ENCODE data around the gene C10orf120. TPM values are rescaled to one million over a fixed set of nuclear protein-coding genes. Genes with fewer than 3 reads are reported as not detected.

Gene C10orf120
- total RNA-seq, 1 experiment from 2014 or later = not detected

GRCh38 chr10:122733931-122734665 lies 34.5 kb upstream of the C10orf120 start:
- ChIA-PET POLR2A (ENCODE audit: low non-redundant PET) (no interaction called here), CTCF (no interaction called here)
- Histone ChIP-seq H3K27me3 (replicated peaks; ENCODE audit: insufficient read depth, low read depth, low read length, poor library complexity) (peaks cover 16% of the 10 kb centered on the region), H3K36me3 (ENCODE audit: insufficient read depth, low read length, poor library complexity, severe bottlenecking) (no peaks in the 10 kb centered on the region), H3K27ac (ENCODE audit: low read depth, low read length, poor library complexity, severe bottlenecking) (no peak overlapping the region), H3K4me1 (ENCODE audit: insufficient read depth, low read length, poor library complexity, severe bottlenecking) (no peaks in the 10 kb centered on the region), H3K4me3 (ENCODE audit: low read depth, low read length, poor library complexity, severe bottlenecking) (no peak overlapping the region), H3K9me3 (ENCODE audit: low read depth, low read length, poor library complexity, severe bottlenecking) (no peaks in the 10 kb centered on the region)
- no TSS peak for BruUV-seq (replicated peaks)
- DNase-seq (ENCODE audit: low spot score) = peak; percentile 2
- TF ChIP-seq EZH2 (IDR thresholded peaks at IDR 0.05; ENCODE audit: borderline replicate concordance, low read depth, low read length, poor library complexity, severe bottlenecking) = no peak
- TF ChIP-seq CTCF (conservative IDR thresholded peaks at IDR 0.05; ENCODE audit: low read depth, low read length) = no peak
- intact Hi-C loops (cut with micrococcal nuclease; ENCODE audit: unreplicated experiment) = no loop called here

GRCh38 chr10:122733443-122733842 lies 33.8 kb upstream of the C10orf120 start:
- H3K27me3 ChIP-seq (replicated peaks; ENCODE audit: insufficient read depth, low read depth, low read length, poor library complexity) = peaks cover 20% of the 10 kb centered on the region
- no peak for TF ChIP-seq CTCF (conservative IDR thresholded peaks at IDR 0.05; ENCODE audit: low read depth, low read length)
- DNase-seq (ENCODE audit: low spot score) = peak; percentile 14
- intact Hi-C loops (cut with micrococcal nuclease; ENCODE audit: unreplicated experiment) = no loop called here
- no TSS peak for BruUV-seq (replicated peaks)
- no peak overlapping the region for H3K27ac ChIP-seq (ENCODE audit: low read depth, low read length, poor library complexity, severe bottlenecking)
- CTCF ChIA-PET = no interaction called here
- H3K4me3 ChIP-seq (ENCODE audit: low read depth, low read length, poor library complexity, severe bottlenecking) = no peak overlapping the region
- H3K4me1 ChIP-seq (ENCODE audit: insufficient read depth, low read length, poor library complexity, severe bottlenecking) = no peaks in the 10 kb centered on the region
- POLR2A ChIA-PET (ENCODE audit: low non-redundant PET) = no interaction called here
- H3K9me3 ChIP-seq (ENCODE audit: low read depth, low read length, poor library complexity, severe bottlenecking) = no peaks in the 10 kb centered on the region
- H3K36me3 ChIP-seq (ENCODE audit: insufficient read depth, low read length, poor library complexity, severe bottlenecking) = no peaks in the 10 kb centered on the region

GRCh38 chr10:122730238-122730637 lies 30.6 kb upstream of the C10orf120 start:
- Histone ChIP-seq H3K4me1 (ENCODE audit: insufficient read depth, low read length, poor library complexity, severe bottlenecking) (no peaks in the 10 kb centered on the region), H3K4me3 (ENCODE audit: low read depth, low read length, poor library complexity, severe bottlenecking) (no peak overlapping the region), H3K9me3 (ENCODE audit: low read depth, low read length, poor library complexity, severe bottlenecking) (no peaks in the 10 kb centered on the region), H3K27me3 (replicated peaks; ENCODE audit: insufficient read depth, low read depth, low read length, poor library complexity) (peaks cover 25% of the 10 kb centered on the region), H3K36me3 (ENCODE audit: insufficient read depth, low read length, poor library complexity, severe bottlenecking) (no peaks in the 10 kb centered on the region), H3K27ac (ENCODE audit: low read depth, low read length, poor library complexity, severe bottlenecking) (no peak overlapping the region)
- intact Hi-C loops (cut with micrococcal nuclease; ENCODE audit: unreplicated experiment) = no loop called here
- no TSS peak for BruUV-seq (replicated peaks)
- no peak for TF ChIP-seq CTCF (conservative IDR thresholded peaks at IDR 0.05; ENCODE audit: low read depth, low read length)
- TF ChIP-seq EZH2 (IDR thresholded peaks at IDR 0.05; ENCODE audit: borderline replicate concordance, low read depth, low read length, poor library complexity, severe bottlenecking) = no peak
- ChIA-PET POLR2A (ENCODE audit: low non-redundant PET) (no interaction called here), CTCF (no interaction called here)
- DNase-seq (ENCODE audit: low spot score) = no peak
